GM10248 (cell line): ENCODE data around the gene CC2D2A.

Source experiments
- CTCF ChIA-PET: fragments of 300-600 bp; sonication (Branson Sonifier 250); formaldehyde crosslinking; extraction: SDS; loops from one replicate; lab custom pipeline; 2021; ENCODE audit warnings: antibody characterized with exemption; lab: Yijun Ruan, JAX
- POLR2A ChIA-PET: fragments of 350-650 bp; sonication (Branson Sonifier 250); formaldehyde crosslinking; extraction: SDS; loops from one replicate; lab custom pipeline; 2020; ENCODE audit warnings: antibody characterized with exemption; lab: Yijun Ruan, JAX
- DNase-seq: peaks from one replicate; pipeline ENCODE4 v3.0.0; 2012; ENCODE audit errors: extremely low spot score
- CTCF ChIP-seq: IDR thresholded peaks from 2 replicates; pipeline ENCODE4 v1.5.1; 2012; ENCODE audit warnings: mild to moderate bottlenecking, low read depth; ENCODE audit errors: extremely low read depth, missing control alignments, control extremely low read depth

CC2D2A gene

GRCh38 chr4:15444276-15444675 lies 25.4 kb upstream of the CC2D2A start:
- POLR2A ChIA-PET = no interaction called here
- no peak for DNase-seq
- TF ChIP-seq CTCF = no peak
- CTCF ChIA-PET = interaction anchor here (1.4 to 3.2 kb wide), 2 partner anchors 12 to 13 kb away, joined by 4 to 17 read pairs; no protein-coding TSS in a partner anchor

- ChIA-PET POLR2A (no interaction called here), CTCF (interaction anchor here (1.4 to 3.2 kb wide), 2 partner anchors 12 to 13 kb away, joined by 4 to 17 read pairs; no protein-coding TSS in a partner anchor)
- no peak for TF ChIP-seq CTCF
- no peak for DNase-seq
Observed at GRCh38 chr4:15444879-15445547, 24.7 kb upstream of the CC2D2A start.

GRCh38 chr4:15451181-15451865 lies 18.4 kb upstream of the CC2D2A start:
- no peak for DNase-seq
- no peak for TF ChIP-seq CTCF
- POLR2A ChIA-PET = no interaction called here
- CTCF ChIA-PET = no interaction called here

- ChIA-PET CTCF (no interaction called here), POLR2A (no interaction called here)
- no peak for DNase-seq
- TF ChIP-seq CTCF = no peak
Observed at GRCh38 chr4:15451866-15452765, 17.6 kb upstream of the CC2D2A start.

- TF ChIP-seq CTCF = no peak
- DNase-seq = no peak
- ChIA-PET CTCF (interaction anchor here (1.0 to 4.2 kb wide), 3 partner anchors 16 to 224 kb away, joined by 3 to 38 read pairs (median 32); partner anchors contain the start of gene CC2D2A), POLR2A (no interaction called here)
Observed at GRCh38 chr4:15455290-15455689, 14.4 kb upstream of the CC2D2A start.

- ChIA-PET CTCF (interaction anchor here (0.7 to 4.2 kb wide), 40 partner anchors 8 to 1804 kb away, joined by 3 to 38 read pairs (median 6); partner anchors contain the start of genes C1QTNF7 and CC2D2A), POLR2A (no interaction called here)
- peak; percentile 28 for DNase-seq
- TF ChIP-seq CTCF = peak; percentile 63
Observed at GRCh38 chr4:15457406-15458201, 12.1 kb upstream of the CC2D2A start.
